Stimulated activated CD8-positive, alpha-beta memory T cell treated with anti-CD3 and anti-CD28 coated beads, Interleukin-15, amount 100 ng/mL, for 1 hour (primary cell): ENCODE results near the gene SVBP.

Experiments
- DNase-seq: peaks from one replicate; pipeline ENCODE4 v3.0.0-alpha.2; 2020; ENCODE audit warnings: low read depth

The SVBP gene

GRCh38 chr1:42762269-42762668 is 54.9 kb downstream of the SVBP start:
- DNase-seq: no peak

GRCh38 chr1:42761567-42761966 is 55.6 kb downstream of the SVBP start:
- no peak for DNase-seq

- DNase-seq: no peak
These were observed 58.1 kb downstream of the SVBP start for GRCh38 chr1:42759114-42759513.

GRCh38 chr1:42758641-42759040 is 58.6 kb downstream of the SVBP start:
- DNase-seq: no peak

- DNase-seq: no peak
These were observed 59.3 kb downstream of the SVBP start for GRCh38 chr1:42757892-42758275.
